Measurements from ENCODE around the gene FAXDC2. TPM values are rescaled to one million over a fixed set of nuclear protein-coding genes. Genes with fewer than 3 reads are reported as not detected.

Gene FAXDC2
- total and polyA plus RNA-seq, 2 of the 13 experiments (the other 11 are each of a cell fraction or from before 2014, with no cell fraction given), result 4.7 to 58.8 TPM

- TF ChIP-seq ZNF781 (CRISPR knock-in tag; IDR thresholded peaks at IDR 0.05; ENCODE audit: borderline replicate concordance, not compliant biosample characterization), result no peak
- no peak for TF ChIP-seq ZBTB38 (CRISPR knock-in tag; IDR thresholded peaks at IDR 0.05)
- no peak for TF ChIP-seq ZBTB21 (CRISPR knock-in tag; IDR thresholded peaks at IDR 0.05)
- TF ChIP-seq SP1 (IDR thresholded peaks at IDR 0.05), result no peak
- TF ChIP-seq SP1 (CRISPR knock-in tag; IDR thresholded peaks at IDR 0.05), result no peak
- TF ChIP-seq PRMT3 (CRISPR knock-in tag; IDR thresholded peaks at IDR 0.05; ENCODE audit: borderline replicate concordance, low read depth), result no peak
- peak; percentile 43 for TF ChIP-seq ESRRA (CRISPR knock-in tag; IDR thresholded peaks at IDR 0.05; ENCODE audit: low read depth)
- TF ChIP-seq ZNF772 (CRISPR knock-in tag; IDR thresholded peaks at IDR 0.05), result peak; percentile 52; the same call in 1 of the 2 replicates
- TF ChIP-seq ZNF570 (CRISPR knock-in tag; IDR thresholded peaks at IDR 0.05; ENCODE audit: borderline replicate concordance), result no peak
- TF ChIP-seq PITX1 (CRISPR knock-in tag; IDR thresholded peaks at IDR 0.05), result peak; percentile 97
- no peak for TF ChIP-seq ZNF451 (CRISPR knock-in tag; IDR thresholded peaks at IDR 0.05)
- TF ChIP-seq ZNF720 (CRISPR knock-in tag; IDR thresholded peaks at IDR 0.05), result no peak
- TF ChIP-seq IRF9 (CRISPR knock-in tag; IDR thresholded peaks at IDR 0.05; ENCODE audit: borderline replicate concordance), result no peak
- no peak for TF ChIP-seq ZNF263 (CRISPR knock-in tag; IDR thresholded peaks at IDR 0.05)
- no peak for TF ChIP-seq ARID2 (CRISPR knock-in tag; IDR thresholded peaks at IDR 0.05; ENCODE audit: borderline replicate concordance)
- TF ChIP-seq TIGD3 (CRISPR knock-in tag; IDR thresholded peaks at IDR 0.05; ENCODE audit: borderline replicate concordance), result no peak
- TF ChIP-seq NR2F6 (IDR thresholded peaks at IDR 0.05), result peak; percentile 96
- TF ChIP-seq NR2F6 (CRISPR knock-in tag; IDR thresholded peaks at IDR 0.05), result peak; percentile 91
- TF ChIP-seq KDM3A (CRISPR knock-in tag; IDR thresholded peaks at IDR 0.05; ENCODE audit: low read depth), result 0 out of 2 replicates have a peak, but pooled peaks have one; percentile 36
- no peak for TF ChIP-seq ZNF180 (CRISPR knock-in tag; IDR thresholded peaks at IDR 0.05; ENCODE audit: borderline replicate concordance, low read depth)
- no peak for TF ChIP-seq ZFP36 (IDR thresholded peaks at IDR 0.05; ENCODE audit: borderline replicate concordance, low read depth, low read length, partially characterized antibody)
- no peak for TF ChIP-seq ZFP62 (CRISPR knock-in tag; IDR thresholded peaks at IDR 0.05)
- no peak for TF ChIP-seq ZC3H13 (CRISPR knock-in tag; IDR thresholded peaks at IDR 0.05)
- TF ChIP-seq ZNF230 (CRISPR knock-in tag; IDR thresholded peaks at IDR 0.05), result no peak; the same call in 1 of the 2 replicates
- no peak for TF ChIP-seq ZNF678 (CRISPR knock-in tag; IDR thresholded peaks at IDR 0.05)
- no peak for TF ChIP-seq HNRNPH1 (optimal IDR thresholded peaks at IDR 0.05; ENCODE audit: low read depth, low read length)
- no peak for TF ChIP-seq ZNF10 (CRISPR knock-in tag; IDR thresholded peaks at IDR 0.05; ENCODE audit: borderline replicate concordance, low read depth)
- no peak for TF ChIP-seq FIP1L1 (IDR thresholded peaks at IDR 0.05; ENCODE audit: borderline replicate concordance, insufficient read depth, low read depth, low read length)
- TF ChIP-seq ZNF138 (CRISPR knock-in tag; IDR thresholded peaks at IDR 0.05; ENCODE audit: low read depth), result no peak
- no peak for TF ChIP-seq NFE2L1 (CRISPR knock-in tag; IDR thresholded peaks at IDR 0.05; ENCODE audit: borderline replicate concordance)
Observed at GRCh38 chr5:154842689-154843530, 7.5 kb downstream of the FAXDC2 start (continued).

Measured in HepG2 (cell line).